Retina (tissue), 1 donor: ENCODE results near the gene HMGA1.
"Not testable (repeated sequence)": the region's sequence is repeated elsewhere in the genome, so short reads cannot be mapped to it uniquely, and the experiment has no call there.

ENCODE experiments used
- DNase-seq: peaks from one replicate; pipeline ENCODE4 v3.0.0-alpha.2; 2016

HMGA1 gene

GRCh38 chr6:34263484-34263883, 26.8 kb downstream of the HMGA1 start:
- not testable (repeated sequence) for DNase-seq

GRCh38 chr6:34267746-34268145, 31.1 kb downstream of the HMGA1 start:
- no peak for DNase-seq

- not testable (repeated sequence) for DNase-seq
These were observed 32.5 kb downstream of the HMGA1 start for GRCh38 chr6:34269132-34269531.

- DNase-seq, result not testable (repeated sequence)
These were observed 33.1 kb downstream of the HMGA1 start for GRCh38 chr6:34269658-34270341.

GRCh38 chr6:34272013-34272926, 35.6 kb downstream of the HMGA1 start:
- no peak for DNase-seq

GRCh38 chr6:34273242-34273805, 36.7 kb downstream of the HMGA1 start:
- no peak for DNase-seq

- DNase-seq, result no peak
These were observed 37.5 kb downstream of the HMGA1 start for GRCh38 chr6:34274129-34274528.

- no peak for DNase-seq
These were observed 38.6 kb downstream of the HMGA1 start for GRCh38 chr6:34275128-34275804.

GRCh38 chr6:34276191-34276590, 39.5 kb downstream of the HMGA1 start:
- no peak for DNase-seq

- no peak for DNase-seq
These were observed 40.4 kb downstream of the HMGA1 start for GRCh38 chr6:34276881-34277762.

GRCh38 chr6:34277763-34278112, 41.1 kb downstream of the HMGA1 start:
- no peak for DNase-seq

GRCh38 chr6:34278833-34279232, 42.2 kb downstream of the HMGA1 start:
- no peak for DNase-seq

GRCh38 chr6:34280216-34280615, 43.5 kb downstream of the HMGA1 start:
- no peak for DNase-seq

- no peak for DNase-seq
These were observed 45.1 kb downstream of the HMGA1 start for GRCh38 chr6:34281702-34282334.

GRCh38 chr6:34284563-34285447, 48.1 kb downstream of the HMGA1 start:
- DNase-seq, result no peak

- DNase-seq, result no peak
These were observed 48.9 kb downstream of the HMGA1 start for GRCh38 chr6:34285448-34286164.

- DNase-seq, result no peak
These were observed 51.9 kb downstream of the HMGA1 start for GRCh38 chr6:34288581-34288980.

- no peak for DNase-seq
These were observed 52.5 kb downstream of the HMGA1 start for GRCh38 chr6:34289137-34289536.

- no peak for DNase-seq
These were observed 56.3 kb downstream of the HMGA1 start for GRCh38 chr6:34292954-34293353.

GRCh38 chr6:34295721-34296120, 59.0 kb downstream of the HMGA1 start:
- no peak for DNase-seq
